GM23338 (cell line): Measurements from ENCODE around the gene ZNF440. TPM values are rescaled to one million over a fixed set of nuclear protein-coding genes. Genes with fewer than 3 reads are reported as not detected.

Experiments
- ATAC-seq: fragments of 200-7000 bp; cut with Tn5 transposase; 3 replicates; pipeline ENCODE4 v1.9.1; 2020
- DNase-seq: peaks from one replicate; pipeline ENCODE4 v3.0.0-alpha.2; 2015; ENCODE audit warnings: low spot score
- H2AFZ ChIP-seq: fragments of 200-600 bp; sonication (generic); 2 replicates; pipeline ENCODE4 v1.8.0; 2016; ENCODE audit warnings: antibody characterized with exemption, mild to moderate bottlenecking, moderate library complexity
- H3F3A ChIP-seq: fragments of 200-600 bp; sonication (generic); replicated peaks from 2 replicates; pipeline ENCODE4 v1.8.0; 2017; ENCODE audit warnings: antibody characterized with exemption, mixed run types, low read depth
- H3K27ac ChIP-seq: fragments of 200-600 bp; sonication (generic); 2 replicates; pipeline ENCODE4 v1.6.1; 2016; ENCODE audit warnings: low read depth
- H3K27me3 ChIP-seq: fragments of 200-600 bp; sonication (generic); 2 replicates; pipeline ENCODE4 v1.8.0; 2016; ENCODE audit warnings: mild to moderate bottlenecking, mixed run types, moderate library complexity; ENCODE audit not compliant: insufficient read depth
- H3K36me3 ChIP-seq: fragments of 200-600 bp; sonication (generic); 2 replicates; pipeline ENCODE4 v1.8.0; 2016; ENCODE audit warnings: mild to moderate bottlenecking; ENCODE audit not compliant: insufficient read depth
- H3K4me1 ChIP-seq: fragments of 200-600 bp; sonication (generic); 2 replicates; pipeline ENCODE4 v1.8.0; 2016; ENCODE audit warnings: mild to moderate bottlenecking, moderate library complexity; ENCODE audit not compliant: insufficient read depth
- H3K4me2 ChIP-seq: fragments of 200-600 bp; sonication (generic); 2 replicates; pipeline ENCODE4 v1.7.1; 2017; ENCODE audit warnings: mixed run types
- H3K4me3 ChIP-seq: fragments of 200-600 bp; sonication (generic); 2 replicates; pipeline ENCODE4 v1.6.1; 2016; ENCODE audit warnings: mixed run types
- H3K79me2 ChIP-seq: fragments of 200-600 bp; sonication (generic); replicated peaks from 2 replicates; pipeline ENCODE4 v1.8.0; 2017; ENCODE audit warnings: mild to moderate bottlenecking; ENCODE audit not compliant: insufficient read depth
- H3K9me2 ChIP-seq: fragments of 200-600 bp; sonication (generic); 2 replicates; pipeline ENCODE4 v1.8.0; 2017; ENCODE audit not compliant: insufficient read depth
- H4K20me1 ChIP-seq: fragments of 200-600 bp; sonication (generic); replicated peaks from 2 replicates; pipeline ENCODE4 v1.8.0; 2017; ENCODE audit warnings: mild to moderate bottlenecking; ENCODE audit not compliant: insufficient read depth
- H3K27ac Mint-ChIP-seq: 2 replicates; pipeline ENCODE4 v1.8.0; 2020; ENCODE audit warnings: inconsistent platforms, mild to moderate bottlenecking, moderate library complexity, mixed read lengths
- H3K27me3 Mint-ChIP-seq: 3 replicates; pipeline ENCODE4 v1.8.0; 2022; ENCODE audit warnings: low read depth, mild to moderate bottlenecking, moderate library complexity, mixed read lengths, inconsistent platforms; ENCODE audit not compliant: insufficient read depth, poor library complexity
- H3K36me3 Mint-ChIP-seq: 3 replicates; pipeline ENCODE4 v1.8.0; 2021; ENCODE audit warnings: low read depth, mild to moderate bottlenecking, inconsistent platforms, moderate library complexity, mixed read lengths
- H3K4me1 Mint-ChIP-seq: 3 replicates; pipeline ENCODE4 v1.8.0; 2020; ENCODE audit warnings: mild to moderate bottlenecking, inconsistent platforms, mixed read lengths
- H3K4me3 Mint-ChIP-seq: 3 replicates; pipeline ENCODE4 v1.8.0; 2021; ENCODE audit warnings: moderate library complexity, mild to moderate bottlenecking, inconsistent platforms, mixed read lengths
- H3K9me3 Mint-ChIP-seq: 3 replicates; pipeline ENCODE4 v1.8.0; 2020; ENCODE audit warnings: moderate library complexity, mild to moderate bottlenecking, inconsistent platforms, mixed read lengths
- CTCF ChIP-seq, 2 experiments: fragments of 200-600 bp in 1 of 2; sonication (generic) in 1 of 2; conservative IDR thresholded peaks; 2 replicates each; pipeline versions ENCODE4 v1.5.1 to v1.6.1; 2016 to 2017; ENCODE audit warnings: antibody characterized with exemption in 2 of 2, low read depth in 2 of 2, mild to moderate bottlenecking in 2 of 2, moderate library complexity in 1 of 2
- EZH2 ChIP-seq: fragments of 200-600 bp; sonication (generic); IDR thresholded peaks from one replicate; pipeline ENCODE4 v1.8.0; 2017; ENCODE audit warnings: antibody characterized with exemption, mild to moderate bottlenecking, low read depth; ENCODE audit not compliant: unreplicated experiment
- EZH2phosphoT487 ChIP-seq: fragments of 200-600 bp; sonication (generic); IDR thresholded peaks from one replicate; pipeline ENCODE4 v1.8.1; 2018; ENCODE audit warnings: antibody characterized with exemption; ENCODE audit not compliant: unreplicated experiment
- NANOG ChIP-seq: IDR thresholded peaks from 2 replicates; pipeline ENCODE4 v1.6.1; 2016; ENCODE audit warnings: antibody characterized with exemption, borderline replicate concordance
- POLR2AphosphoS5 ChIP-seq: IDR thresholded peaks from 2 replicates; pipeline ENCODE4 v1.6.1; 2016; ENCODE audit warnings: antibody characterized with exemption, low read depth
- STAT1 ChIP-seq: IDR thresholded peaks from one replicate; pipeline ENCODE4 v1.6.1; 2016; ENCODE audit warnings: antibody characterized with exemption; ENCODE audit not compliant: unreplicated experiment
- polyA plus RNA-seq: library from polyadenylated mRNA; unstranded; fragments of >200 nt; fragmentation: Nextera tagmentation; extraction: Ambion mirVana; gene quantifications from 2 replicates; pipeline ENCODE4 v1.2.1, GENCODE V29; 2016
- total RNA-seq: library from RNA; depleted of rRNA; stranded (reverse); fragments of >200 nt; shearing (Covaris generic); gene quantifications from 2 replicates; pipeline ENCODE4 v1.2.3, GENCODE V29; 2014
- TF ChIP-seq, protein P1 (sequence below): IDR thresholded peaks from one replicate; pipeline ENCODE4 v1.6.1; 2018; ENCODE audit warnings: antibody characterized with exemption; ENCODE audit not compliant: unreplicated experiment

ZNF440 gene
- total and polyA plus RNA-seq, 2 experiments from 2014 or later = 2.5 to 9.3 TPM

- H3K4me3 Mint-ChIP-seq = peak within 1 kb of the TSS; percentile 42
These were observed 15.4 kb upstream of the ZNF440 start, which contains the start of gene ZNF491 for GRCh38 chr19:11798391-11799330. Gene ZNF491, plus strand, starts transcription at chr19:11798523. Its CDS starts 7,431 bp downstream, at chr19:11805954.

DNA sequence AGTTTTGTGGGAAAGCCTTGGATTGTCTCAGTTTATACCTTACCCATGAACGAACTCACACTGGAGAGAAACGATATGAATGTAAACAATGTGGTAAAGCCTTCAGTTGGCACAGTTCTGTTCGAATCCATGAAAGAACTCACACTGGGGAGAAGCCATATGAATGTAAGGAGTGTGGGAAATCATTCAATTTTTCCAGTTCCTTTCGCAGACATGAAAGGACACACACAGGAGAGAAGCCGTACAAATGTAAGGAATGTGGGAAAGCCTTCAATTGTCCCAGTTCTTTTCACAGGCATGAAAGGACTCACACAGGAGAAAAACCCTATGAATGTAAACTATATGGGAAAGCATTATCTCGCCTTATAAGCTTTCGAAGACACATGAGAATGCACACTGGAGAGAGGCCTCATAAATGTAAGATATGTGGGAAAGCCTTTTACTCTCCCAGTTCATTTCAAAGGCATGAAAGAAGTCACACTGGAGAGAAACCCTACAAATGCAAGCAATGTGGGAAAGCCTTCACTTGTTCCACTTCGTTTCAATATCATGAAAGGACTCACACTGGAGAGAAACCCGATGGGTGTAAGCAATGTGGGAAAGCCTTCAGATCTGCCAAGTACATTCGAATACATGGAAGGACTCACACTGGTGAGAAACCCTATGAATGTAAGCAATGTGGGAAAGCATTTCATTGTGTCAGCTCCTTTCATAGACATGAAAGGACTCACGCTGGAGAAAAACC, 7.5 kb upstream of the ZNF440 start:
- Histone ChIP-seq H3K9me2 (no peaks in the 10 kb centered on the region), H3K4me1 (no peaks in the 10 kb centered on the region), H3K36me3 (peaks cover 5% of the 10 kb centered on the region; the same call in 1 of the 2 replicates), H4K20me1 (no peaks in the 10 kb centered on the region), H3K27ac (no peak overlapping the region), H3K4me2 (no peak overlapping the region), H3K4me3 (no peak overlapping the region), H3K27me3 (peaks cover 8% of the 10 kb centered on the region; the same call in 1 of the 2 replicates), H2AFZ (no peak overlapping the region), H3F3A (no peaks in the 10 kb centered on the region), H3K79me2 (no peaks in the 10 kb centered on the region)
- ATAC-seq = no peak
- Mint-ChIP-seq H3K4me3 (no peak overlapping the region), H3K4me1 (no peaks in the 10 kb centered on the region), H3K27ac (no peak overlapping the region), H3K36me3 (peaks cover 12% of the 10 kb centered on the region; the same call in 2 of the 3 replicates), H3K27me3 (peaks cover 8% of the 10 kb centered on the region), H3K9me3 (peaks cover 89% of the 10 kb centered on the region)
- no peak for DNase-seq
- TF ChIP-seq EZH2 (no peak), NANOG (no peak)
- TF ChIP-seq, protein P1, sequence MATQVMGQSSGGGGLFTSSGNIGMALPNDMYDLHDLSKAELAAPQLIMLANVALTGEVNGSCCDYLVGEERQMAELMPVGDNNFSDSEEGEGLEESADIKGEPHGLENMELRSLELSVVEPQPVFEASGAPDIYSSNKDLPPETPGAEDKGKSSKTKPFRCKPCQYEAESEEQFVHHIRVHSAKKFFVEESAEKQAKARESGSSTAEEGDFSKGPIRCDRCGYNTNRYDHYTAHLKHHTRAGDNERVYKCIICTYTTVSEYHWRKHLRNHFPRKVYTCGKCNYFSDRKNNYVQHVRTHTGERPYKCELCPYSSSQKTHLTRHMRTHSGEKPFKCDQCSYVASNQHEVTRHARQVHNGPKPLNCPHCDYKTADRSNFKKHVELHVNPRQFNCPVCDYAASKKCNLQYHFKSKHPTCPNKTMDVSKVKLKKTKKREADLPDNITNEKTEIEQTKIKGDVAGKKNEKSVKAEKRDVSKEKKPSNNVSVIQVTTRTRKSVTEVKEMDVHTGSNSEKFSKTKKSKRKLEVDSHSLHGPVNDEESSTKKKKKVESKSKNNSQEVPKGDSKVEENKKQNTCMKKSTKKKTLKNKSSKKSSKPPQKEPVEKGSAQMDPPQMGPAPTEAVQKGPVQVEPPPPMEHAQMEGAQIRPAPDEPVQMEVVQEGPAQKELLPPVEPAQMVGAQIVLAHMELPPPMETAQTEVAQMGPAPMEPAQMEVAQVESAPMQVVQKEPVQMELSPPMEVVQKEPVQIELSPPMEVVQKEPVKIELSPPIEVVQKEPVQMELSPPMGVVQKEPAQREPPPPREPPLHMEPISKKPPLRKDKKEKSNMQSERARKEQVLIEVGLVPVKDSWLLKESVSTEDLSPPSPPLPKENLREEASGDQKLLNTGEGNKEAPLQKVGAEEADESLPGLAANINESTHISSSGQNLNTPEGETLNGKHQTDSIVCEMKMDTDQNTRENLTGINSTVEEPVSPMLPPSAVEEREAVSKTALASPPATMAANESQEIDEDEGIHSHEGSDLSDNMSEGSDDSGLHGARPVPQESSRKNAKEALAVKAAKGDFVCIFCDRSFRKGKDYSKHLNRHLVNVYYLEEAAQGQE = no peak

More at GRCh38 chr19:11798391-11799330, 15.4 kb upstream of the ZNF440 start, which contains the start of gene ZNF491:
- Mint-ChIP-seq H3K4me1 (no peaks in the 10 kb centered on the region), H3K9me3 (peaks cover 87% of the 10 kb centered on the region), H3K27me3 (peaks cover 3% of the 10 kb centered on the region), H3K36me3 (peaks cover 21% of the 10 kb centered on the region), H3K27ac (no peak within 1 kb of the TSS)
- peaks cover 6% of the 10 kb centered on the region; the same call in 1 of the 2 replicates for H3F3A ChIP-seq
- peaks cover 34% of the 10 kb centered on the region for H3K27me3 ChIP-seq
- H3K27ac ChIP-seq = no peak within 1 kb of the TSS
- peak within 1 kb of the TSS; percentile 100 for H2AFZ ChIP-seq
- peaks cover 15% of the 10 kb centered on the region; the same call in 1 of the 2 replicates for H3K4me1 ChIP-seq
- TF ChIP-seq STAT1 (no peak), EZH2phosphoT487 (no peak), POLR2AphosphoS5 (peak; percentile 52; the same call in 1 of the 2 replicates), CTCF (conservative IDR thresholded peaks at IDR 0.05; ENCODE audit: low read depth in 2 of 2) (peak; percentile 41 to 62; a peak in 3 of 4 replicates)
- DNase-seq (peak; percentile 97), ATAC-seq (peak; percentile 97)
- peak within 1 kb of the TSS; percentile 97 for H3K4me2 ChIP-seq
- H3K36me3 ChIP-seq = no peaks in the 10 kb centered on the region
- peak within 1 kb of the TSS; percentile 86 for H3K4me3 ChIP-seq
- no peaks in the 10 kb centered on the region for H4K20me1 ChIP-seq
- H3K79me2 ChIP-seq = no peaks in the 10 kb centered on the region
- H3K9me2 ChIP-seq = no peaks in the 10 kb centered on the region
